Keratinocyte (primary cell): ENCODE measurements around the gene S100A6. TPM values are rescaled to one million over a fixed set of nuclear protein-coding genes. Genes with fewer than 3 reads are reported as not detected.

Source experiments
- DNase-seq: peaks from one replicate; pipeline ENCODE4 v3.0.0-alpha.2; 2011; ENCODE audit warnings: low read depth, missing footprints, low spot score
- FAIRE-seq: peaks from 2 replicates; lab custom pipeline; 2011; peaks lifted over from hg19 to GRCh38; lab: Jason Lieb, UNC
- H2AFZ ChIP-seq: 2 replicates; pipeline ENCODE4 v1.6.0; 2012; ENCODE audit warnings: low read length, control low read depth, inconsistent platforms; ENCODE audit not compliant: control insufficient read depth
- H3K27ac ChIP-seq: 2 replicates; pipeline ENCODE4 v1.5.1; 2011; ENCODE audit warnings: low read length; ENCODE audit not compliant: control insufficient read depth, insufficient read depth
- H3K27me3 ChIP-seq: 3 replicates; pipeline ENCODE4 v1.6.0; 2011; ENCODE audit warnings: low read length; ENCODE audit not compliant: control insufficient read depth, insufficient read depth; ENCODE audit errors: extremely low read depth
- H3K36me3 ChIP-seq, 2 experiments: 2 replicates in 1 of 2; 3 replicates in 1 of 2; pipeline ENCODE4 v1.5.1; 2011; ENCODE audit warnings: low read length in 2 of 2, mild to moderate bottlenecking in 1 of 2; ENCODE audit not compliant: control insufficient read depth in 2 of 2, insufficient read depth in 2 of 2; ENCODE audit errors: extremely low read depth in 1 of 2
- H3K4me1 ChIP-seq: 3 replicates; pipeline ENCODE4 v1.5.1; 2011; ENCODE audit warnings: low read length; ENCODE audit not compliant: control insufficient read depth, insufficient read depth; ENCODE audit errors: extremely low read depth
- H3K4me2 ChIP-seq: 3 replicates; pipeline ENCODE4 v1.6.0; 2011; ENCODE audit warnings: low read depth, low read length; ENCODE audit not compliant: control insufficient read depth, insufficient read depth; ENCODE audit errors: extremely low read depth
- H3K4me3 ChIP-seq, 3 experiments: fragments of 200-600 bp in 1 of 3; sonication (generic) in 1 of 3; 2 replicates in 2 of 3; 3 replicates in 1 of 3; pipeline ENCODE4 v1.5.1; 2011 to 2016; ENCODE audit warnings: low read length in 3 of 3, mild to moderate bottlenecking in 3 of 3, control low read depth in 2 of 3, inconsistent platforms in 1 of 3, low read depth in 1 of 3, mixed read lengths in 1 of 3, mixed run types in 1 of 3, moderate library complexity in 1 of 3; ENCODE audit not compliant: control insufficient read depth in 2 of 3, insufficient read depth in 2 of 3; ENCODE audit errors: extremely low read depth in 1 of 3
- H3K79me2 ChIP-seq: 2 replicates; pipeline ENCODE4 v1.6.0; 2012; ENCODE audit warnings: low read length; ENCODE audit not compliant: control insufficient read depth, insufficient read depth
- H3K9ac ChIP-seq: 3 replicates; pipeline ENCODE4 v1.6.0; 2011; ENCODE audit warnings: low read length; ENCODE audit not compliant: control insufficient read depth, insufficient read depth; ENCODE audit errors: extremely low read depth
- H3K9me1 ChIP-seq: 3 replicates; pipeline ENCODE4 v1.6.0; 2011; ENCODE audit warnings: low read length; ENCODE audit not compliant: control insufficient read depth, insufficient read depth; ENCODE audit errors: extremely low read depth
- H3K9me3 ChIP-seq: 2 replicates; pipeline ENCODE4 v1.5.1; 2012; ENCODE audit warnings: low read depth, low read length; ENCODE audit not compliant: control insufficient read depth
- H4K20me1 ChIP-seq: 3 replicates; pipeline ENCODE4 v1.6.0; 2011; ENCODE audit warnings: low read length; ENCODE audit not compliant: control insufficient read depth, insufficient read depth; ENCODE audit errors: extremely low read depth
- EZH2 ChIP-seq: IDR thresholded peaks from one replicate; pipeline ENCODE4 v1.6.1; 2012; ENCODE audit warnings: inconsistent platforms, mild to moderate bottlenecking, low read length, moderate library complexity
- dilution Hi-C: fragments of 300-500 bp; cut with MboI; formaldehyde crosslinking; loops from one replicate; pipeline ENCODE4 v1.7.0; 2020; ENCODE audit warnings: low sequenced_read_pairs; ENCODE audit not compliant: extremely low pct_ligation_motif_present
- polyA plus RNA-seq, 5 experiments: library from polyadenylated mRNA; depleted of rRNA in 3 of 5; stranded (reverse) in 3 of 5; stranded (forward) in 1 of 5; unstranded in 1 of 5; fragments of >200 nt; gene quantifications; 1 replicate in 1 of 5; 2 replicates in 3 of 5; 3 replicates in 1 of 5; pipeline versions ENCODE4 v1.2.1 to v1.2.3, GENCODE V29; 2011 to 2012; ENCODE audit warnings: missing spikeins in 2 of 5, low read depth in 1 of 5, low replicate concordance in 1 of 5
- TF ChIP-seq, protein P1 (sequence below), 3 experiments: IDR thresholded peaks in 1 of 3; conservative IDR thresholded peaks in 1 of 3; optimal IDR thresholded peaks in 1 of 3; 2 replicates in 2 of 3; 3 replicates in 1 of 3; pipeline versions ENCODE3 to v1.5.1; 2011; ENCODE audit warnings: low read length in 3 of 3, mild to moderate bottlenecking in 3 of 3, moderate library complexity in 2 of 3, control low read depth in 1 of 3, inconsistent platforms in 1 of 3; ENCODE audit not compliant: insufficient read depth in 2 of 3; ENCODE audit errors: extremely low read depth in 1 of 3

The S100A6 gene
- polyA plus RNA-seq, 1 donor (not counting 4 experiments of a cell fraction or from before 2014, with no cell fraction given): 2,598 TPM

DNA sequence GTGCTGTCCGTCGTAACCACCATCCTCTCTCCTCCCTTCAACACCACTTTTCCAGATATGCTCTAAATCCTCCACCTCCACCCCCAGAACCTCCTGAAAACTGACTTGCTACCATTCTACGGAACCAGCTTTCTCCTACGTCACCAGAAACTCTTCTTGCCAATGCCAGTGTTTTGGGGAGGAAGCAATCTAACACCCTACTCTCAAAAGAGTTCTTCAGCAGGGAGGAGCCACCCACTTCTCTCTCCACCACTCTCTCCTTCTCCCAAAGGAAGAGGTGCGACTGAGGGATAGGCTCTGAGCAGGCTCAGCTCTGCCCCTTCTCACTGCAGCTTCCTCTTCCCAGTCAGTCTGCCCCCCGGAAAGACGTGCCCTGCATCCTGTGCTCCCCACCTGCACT, 35.9 kb upstream of the S100A6 start:
- H3K9me3 ChIP-seq: no peaks in the 10 kb centered on the region
- no peaks in the 10 kb centered on the region for H3K36me3 ChIP-seq
- dilution Hi-C loops: no loop called here
- H3K27me3 ChIP-seq: no peaks in the 10 kb centered on the region
- H3K9ac ChIP-seq: peak overlapping the region; percentile 52
- no peak overlapping the region for H2AFZ ChIP-seq
- H3K4me2 ChIP-seq: no peak overlapping the region
- H4K20me1 ChIP-seq: no peaks in the 10 kb centered on the region
- DNase-seq: no peak
- H3K9me1 ChIP-seq: no peaks in the 10 kb centered on the region
- no peak for TF ChIP-seq EZH2
- TF ChIP-seq, protein P1, sequence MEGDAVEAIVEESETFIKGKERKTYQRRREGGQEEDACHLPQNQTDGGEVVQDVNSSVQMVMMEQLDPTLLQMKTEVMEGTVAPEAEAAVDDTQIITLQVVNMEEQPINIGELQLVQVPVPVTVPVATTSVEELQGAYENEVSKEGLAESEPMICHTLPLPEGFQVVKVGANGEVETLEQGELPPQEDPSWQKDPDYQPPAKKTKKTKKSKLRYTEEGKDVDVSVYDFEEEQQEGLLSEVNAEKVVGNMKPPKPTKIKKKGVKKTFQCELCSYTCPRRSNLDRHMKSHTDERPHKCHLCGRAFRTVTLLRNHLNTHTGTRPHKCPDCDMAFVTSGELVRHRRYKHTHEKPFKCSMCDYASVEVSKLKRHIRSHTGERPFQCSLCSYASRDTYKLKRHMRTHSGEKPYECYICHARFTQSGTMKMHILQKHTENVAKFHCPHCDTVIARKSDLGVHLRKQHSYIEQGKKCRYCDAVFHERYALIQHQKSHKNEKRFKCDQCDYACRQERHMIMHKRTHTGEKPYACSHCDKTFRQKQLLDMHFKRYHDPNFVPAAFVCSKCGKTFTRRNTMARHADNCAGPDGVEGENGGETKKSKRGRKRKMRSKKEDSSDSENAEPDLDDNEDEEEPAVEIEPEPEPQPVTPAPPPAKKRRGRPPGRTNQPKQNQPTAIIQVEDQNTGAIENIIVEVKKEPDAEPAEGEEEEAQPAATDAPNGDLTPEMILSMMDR (optimal IDR thresholded peaks at IDR 0.05 in 1 of 3, IDR thresholded peaks at IDR 0.05 in 1 of 3, conservative IDR thresholded peaks at IDR 0.05 in 1 of 3; ENCODE audit: extremely low read depth in 1 of 3, insufficient read depth in 2 of 3, low read length in 3 of 3): no peak
- no peak overlapping the region for H3K4me3 ChIP-seq
- H3K79me2 ChIP-seq: peaks cover 2% of the 10 kb centered on the region
- H3K4me1 ChIP-seq: peaks cover 48% of the 10 kb centered on the region
- peak overlapping the region; percentile 81 for H3K27ac ChIP-seq
- FAIRE-seq: no peak

- no peak for TF ChIP-seq EZH2
- TF ChIP-seq, protein P1 (optimal IDR thresholded peaks at IDR 0.05 in 1 of 3, IDR thresholded peaks at IDR 0.05 in 1 of 3, conservative IDR thresholded peaks at IDR 0.05 in 1 of 3; ENCODE audit: extremely low read depth in 1 of 3, insufficient read depth in 2 of 3, low read length in 3 of 3): no peak
Observed at GRCh38 chr1:153570874-153571273, 35.1 kb upstream of the S100A6 start.

More at GRCh38 chr1:153570874-153571273, 35.1 kb upstream of the S100A6 start:
- H3K4me3 ChIP-seq: no peak overlapping the region
- peaks cover 2% of the 10 kb centered on the region for H3K79me2 ChIP-seq
- H2AFZ ChIP-seq: no peak overlapping the region
- DNase-seq (no peak), FAIRE-seq (no peak)
- H3K36me3 ChIP-seq: no peaks in the 10 kb centered on the region
- no peaks in the 10 kb centered on the region for H3K9me3 ChIP-seq
- H3K4me2 ChIP-seq: no peak overlapping the region
- dilution Hi-C loops: no loop called here
- H3K9ac ChIP-seq: no peak overlapping the region
- no peaks in the 10 kb centered on the region for H3K9me1 ChIP-seq
- no peak overlapping the region for H3K27ac ChIP-seq
- H3K4me1 ChIP-seq: peaks cover 52% of the 10 kb centered on the region
- no peaks in the 10 kb centered on the region for H3K27me3 ChIP-seq
- no peaks in the 10 kb centered on the region for H4K20me1 ChIP-seq
